Posterior vena cava (tissue), 2 donors: Measurements from ENCODE around the gene PCDHGA5. TPM values are rescaled to one million over a fixed set of nuclear protein-coding genes. Genes with fewer than 3 reads are reported as not detected.
"Not testable (repeated sequence)": the region's sequence is repeated elsewhere in the genome, so short reads cannot be mapped to it uniquely, and the experiment has no call there.

Experiments
- DNase-seq: peaks from one replicate; pipeline ENCODE4 v3.0.0-alpha.2; 2020; ENCODE audit warnings: low spot score
- intact Hi-C, 2 donors: fragments of 100-400 bp; cut with DNase I; formaldehyde crosslinking; loops; one replicate each; pipeline versions ENCODE4 v1.14.1 to v1.14.2; 2022 to 2023
- total RNA-seq, 2 donors: library from RNA; stranded (reverse); fragmentation: NEBNext Ultra II Directional; extraction: Animal tissue kit (Norgen Biotek cat#: 25700); gene quantifications; one replicate each; pipeline ENCODE4 v1.2.1, GENCODE V29; 2021
- donor health status: DM: yes; HTN: yes; CAD: no.
- donor health status: DM: yes; HTN: yes; CAD: no.

The PCDHGA5 gene
- total RNA-seq, 2 donors from 2014 or later, result 3.9 to 5.2 TPM

DNA sequence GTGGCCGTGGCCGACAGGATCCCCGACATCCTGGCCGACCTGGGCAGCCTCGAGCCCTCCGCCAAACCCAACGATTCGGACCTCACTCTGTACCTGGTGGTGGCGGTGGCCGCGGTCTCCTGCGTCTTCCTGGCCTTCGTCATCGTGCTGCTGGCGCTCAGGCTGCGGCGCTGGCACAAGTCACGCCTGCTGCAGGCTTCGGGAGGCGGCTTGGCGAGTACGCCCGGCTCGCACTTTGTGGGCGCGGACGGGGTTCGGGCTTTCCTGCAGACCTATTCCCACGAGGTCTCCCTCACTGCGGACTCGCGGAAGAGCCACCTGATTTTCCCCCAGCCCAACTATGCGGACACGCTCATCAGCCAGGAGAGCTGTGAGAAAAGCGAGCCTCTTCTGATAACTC lies 17.9 kb upstream of the PCDHGA5 start:
- DNase-seq, result peak; percentile 47
- intact Hi-C loops, result not testable (repeated sequence)

DNA sequence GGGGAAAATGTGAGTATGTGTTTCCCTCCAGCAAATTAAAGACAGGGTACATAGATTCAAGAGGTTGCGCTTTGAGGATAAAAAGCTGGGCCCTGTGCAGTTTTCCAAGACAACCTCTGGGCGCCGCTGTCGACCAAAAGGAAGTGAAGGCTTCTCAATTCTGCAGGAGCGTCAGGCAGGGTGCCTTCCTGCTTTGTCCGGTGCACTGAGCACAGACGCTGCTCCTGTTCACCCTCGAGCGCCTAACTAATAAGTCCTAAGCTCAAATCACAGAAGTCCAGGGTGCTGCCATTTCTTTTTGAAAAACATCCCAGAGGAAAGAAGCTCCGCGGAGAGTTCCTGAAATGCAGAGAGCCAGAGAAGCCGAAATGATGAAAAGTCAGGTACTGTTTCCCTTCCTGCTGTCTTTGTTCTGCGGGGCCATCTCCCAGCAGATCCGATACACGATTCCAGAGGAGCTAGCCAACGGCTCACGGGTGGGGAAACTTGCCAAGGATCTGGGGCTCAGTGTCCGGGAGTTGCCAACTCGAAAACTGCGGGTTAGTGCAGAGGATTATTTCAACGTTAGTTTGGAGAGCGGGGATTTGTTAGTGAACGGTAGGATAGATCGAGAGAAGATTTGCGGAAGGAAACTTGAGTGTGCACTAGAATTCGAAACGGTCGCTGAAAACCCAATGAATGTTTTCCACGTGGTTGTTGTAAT lies 13.9 kb upstream of the PCDHGA5 start, which contains the start of gene PCDHGB1:
TSS of gene PCDHGB1 (plus strand) at position 183 of the 703 bp plus-strand sequence. CDS start at position 345, 162 bp downstream.
- no peak for DNase-seq
- intact Hi-C loops, result no loop called here

DNA sequence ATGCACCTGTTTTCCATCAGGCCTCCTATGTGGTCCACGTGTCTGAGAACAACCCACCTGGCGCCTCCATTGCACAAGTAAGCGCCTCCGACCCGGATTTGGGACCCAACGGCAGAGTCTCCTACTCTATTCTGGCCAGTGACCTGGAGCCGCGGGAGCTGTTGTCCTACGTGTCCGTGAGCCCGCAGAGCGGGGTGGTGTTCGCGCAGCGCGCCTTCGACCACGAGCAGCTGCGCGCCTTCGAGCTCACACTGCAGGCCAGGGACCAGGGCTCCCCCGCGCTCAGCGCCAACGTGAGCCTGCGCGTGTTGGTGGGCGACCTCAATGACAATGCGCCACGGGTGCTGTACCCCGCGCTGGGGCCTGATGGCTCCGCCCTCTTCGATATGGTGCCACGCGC lies 12.4 kb upstream of the PCDHGA5 start:
- no peak for DNase-seq
- intact Hi-C loops, result no loop called here

GRCh38 chr5:141354900-141355469 lies 9.0 kb upstream of the PCDHGA5 start, which contains the start of gene PCDHGA4:
Gene PCDHGA4 (plus strand): TSS chr5:141355021. CDS start chr5:141355108, 87 bp downstream.
- no peak for DNase-seq
- intact Hi-C loops, result no loop called here

- intact Hi-C loops, result no loop called here
- DNase-seq, result no peak
These were observed 8.3 kb upstream of the PCDHGA5 start for GRCh38 chr5:141355641-141356040.

- intact Hi-C loops, result no loop called here
- DNase-seq, result no peak
These were observed 7.8 kb upstream of the PCDHGA5 start for GRCh38 chr5:141356133-141356532.

DNA sequence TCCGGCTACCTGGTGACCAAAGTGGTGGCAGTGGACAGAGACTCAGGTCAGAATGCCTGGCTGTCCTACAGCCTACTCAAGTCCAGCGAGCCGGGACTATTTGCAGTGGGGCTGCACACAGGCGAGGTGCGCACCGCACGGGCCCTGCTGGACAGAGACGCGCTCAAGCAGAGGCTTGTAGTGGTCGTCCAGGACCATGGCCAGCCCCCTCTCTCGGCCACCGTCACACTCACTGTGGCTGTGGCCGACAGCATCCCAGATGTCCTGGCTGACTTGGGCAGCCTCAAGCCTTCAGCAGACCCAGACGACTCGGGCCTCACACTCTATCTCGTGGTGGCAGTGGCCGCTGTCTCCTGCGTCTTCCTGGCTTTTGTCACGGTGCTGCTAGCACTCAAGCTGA lies 7.0 kb upstream of the PCDHGA5 start:
- DNase-seq, result no peak
- intact Hi-C loops, result no loop called here

GRCh38 chr5:141359790-141360426 lies 4.1 kb upstream of the PCDHGA5 start, which contains the start of gene PCDHGB2:
Gene PCDHGB2 (plus strand): TSS chr5:141359994. CDS start chr5:141360136, 142 bp downstream.
- no peak for DNase-seq

GRCh38 chr5:141360685-141361084 lies 3.3 kb upstream of the PCDHGA5 start:
- DNase-seq, result no peak
- intact Hi-C loops, result no loop called here

More at GRCh38 chr5:141359790-141360426, 4.1 kb upstream of the PCDHGA5 start, which contains the start of gene PCDHGB2:
- intact Hi-C loops, result no loop called here

GRCh38 chr5:141362719-141363118 lies 1.2 kb upstream of the PCDHGA5 start:
- intact Hi-C loops, result loop anchor here in 1 of 2 donors (2.0 kb wide), 1 partner anchor 26 kb away; no protein-coding TSS in a partner anchor
- DNase-seq, result no peak

- DNase-seq, result no peak
- intact Hi-C loops, result no loop called here
These were observed 2.3 kb downstream of the PCDHGA5 start for GRCh38 chr5:141366016-141366896.

DNA sequence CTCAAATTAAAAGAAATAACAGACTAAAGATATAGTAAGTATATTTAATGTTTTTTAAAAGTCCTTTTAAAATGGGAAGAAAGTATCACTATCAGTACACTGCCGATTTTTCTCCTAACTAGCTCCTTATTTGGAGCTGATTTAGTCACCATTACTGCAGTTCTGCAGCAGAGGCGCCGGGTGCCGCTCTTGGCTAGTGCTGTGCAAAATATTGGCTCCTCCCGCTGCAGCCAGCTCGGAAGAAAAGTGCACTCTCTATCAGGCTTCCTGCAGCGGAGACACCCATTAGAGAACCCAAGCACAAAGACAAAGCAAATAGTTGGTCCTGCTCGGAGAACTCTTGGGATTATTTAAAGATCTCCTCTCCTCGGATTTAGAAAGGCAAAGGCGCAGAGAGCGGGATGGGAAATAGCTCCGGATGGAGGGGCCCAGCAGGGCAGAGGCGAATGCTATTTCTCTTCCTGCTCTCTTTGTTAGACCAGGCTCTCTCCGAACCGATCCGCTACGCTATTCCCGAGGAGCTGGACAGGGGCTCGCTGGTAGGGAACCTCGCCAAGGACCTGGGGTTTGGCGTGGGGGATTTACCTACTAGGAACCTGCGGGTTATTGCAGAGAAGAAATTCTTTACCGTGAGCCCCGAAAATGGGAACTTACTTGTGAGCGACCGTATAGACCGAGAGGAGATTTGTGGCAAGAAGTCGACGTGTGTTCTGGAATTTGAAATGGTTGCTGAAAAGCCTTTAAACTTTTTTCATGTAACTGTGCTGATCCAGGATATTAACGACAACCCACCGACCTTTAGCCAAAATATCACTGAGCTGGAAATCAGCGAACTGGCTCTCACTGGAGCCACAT lies 6.3 kb downstream of the PCDHGA5 start, which contains the start of gene PCDHGB3:
TSS of gene PCDHGB3 (plus strand) at position 249 of the 855 bp plus-strand sequence. CDS start at position 402, 153 bp downstream.
- intact Hi-C loops, result no loop called here
- DNase-seq, result no peak

DNA sequence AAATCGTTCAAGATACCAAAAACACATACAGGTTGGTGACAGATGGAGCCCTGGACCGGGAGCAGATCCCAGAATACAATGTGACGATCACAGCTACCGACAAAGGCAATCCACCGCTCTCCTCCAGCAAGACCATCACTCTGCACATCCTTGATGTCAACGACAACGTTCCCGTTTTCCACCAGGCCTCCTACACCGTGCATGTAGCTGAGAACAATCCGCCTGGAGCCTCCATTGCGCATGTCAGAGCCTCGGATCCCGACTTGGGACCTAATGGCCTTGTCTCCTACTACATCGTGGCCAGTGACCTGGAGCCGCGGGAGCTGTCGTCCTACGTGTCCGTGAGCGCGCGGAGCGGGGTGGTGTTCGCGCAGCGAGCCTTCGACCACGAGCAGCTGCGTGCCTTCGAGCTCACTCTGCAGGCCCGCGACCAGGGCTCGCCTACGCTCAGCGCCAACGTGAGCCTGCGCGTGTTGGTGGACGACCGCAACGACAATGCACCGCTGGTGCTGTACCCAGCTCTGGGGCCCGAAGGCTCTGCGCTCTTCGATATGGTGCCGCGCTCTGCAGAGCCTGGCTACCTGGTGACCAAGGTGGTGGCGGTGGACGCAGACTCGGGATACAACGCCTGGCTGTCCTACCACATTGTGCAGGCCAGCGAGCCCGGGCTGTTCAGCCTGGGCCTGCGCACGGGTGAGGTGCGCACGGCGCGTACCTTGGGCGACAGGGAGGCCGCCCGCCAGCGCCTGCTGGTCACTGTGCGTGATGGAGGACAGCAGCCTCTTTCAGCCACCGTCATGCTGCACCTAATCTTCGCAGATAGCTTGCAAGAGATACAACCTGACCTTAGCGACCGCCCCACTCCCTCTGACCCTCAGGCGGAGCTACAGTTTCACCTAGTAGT lies 7.9 kb downstream of the PCDHGA5 start:
- no peak for DNase-seq
- intact Hi-C loops, result no loop called here

GRCh38 chr5:141373673-141374317 lies 9.8 kb downstream of the PCDHGA5 start, which contains the start of gene PCDHGA6:
Gene PCDHGA6 (plus strand): TSS chr5:141373891. CDS start chr5:141374084, 193 bp downstream.
- intact Hi-C loops, result no loop called here
- no peak for DNase-seq

DNA sequence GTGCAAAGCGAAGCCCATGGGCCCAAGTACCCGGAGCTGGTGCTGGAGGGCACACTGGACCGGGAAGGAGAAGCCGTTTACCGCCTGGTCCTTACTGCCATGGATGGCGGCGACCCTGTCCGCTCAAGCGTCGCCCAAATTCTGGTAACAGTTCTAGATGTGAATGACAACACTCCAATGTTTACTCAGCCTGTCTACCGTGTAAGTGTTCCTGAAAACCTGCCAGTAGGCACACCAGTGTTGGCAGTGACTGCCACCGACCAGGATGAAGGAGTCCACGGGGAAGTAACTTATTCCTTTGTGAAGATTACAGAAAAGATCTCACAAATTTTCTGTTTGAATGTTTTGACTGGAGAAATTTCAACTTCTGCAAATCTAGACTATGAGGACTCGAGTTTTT lies 10.7 kb downstream of the PCDHGA5 start:
- DNase-seq, result no peak
- intact Hi-C loops, result no loop called here

DNA sequence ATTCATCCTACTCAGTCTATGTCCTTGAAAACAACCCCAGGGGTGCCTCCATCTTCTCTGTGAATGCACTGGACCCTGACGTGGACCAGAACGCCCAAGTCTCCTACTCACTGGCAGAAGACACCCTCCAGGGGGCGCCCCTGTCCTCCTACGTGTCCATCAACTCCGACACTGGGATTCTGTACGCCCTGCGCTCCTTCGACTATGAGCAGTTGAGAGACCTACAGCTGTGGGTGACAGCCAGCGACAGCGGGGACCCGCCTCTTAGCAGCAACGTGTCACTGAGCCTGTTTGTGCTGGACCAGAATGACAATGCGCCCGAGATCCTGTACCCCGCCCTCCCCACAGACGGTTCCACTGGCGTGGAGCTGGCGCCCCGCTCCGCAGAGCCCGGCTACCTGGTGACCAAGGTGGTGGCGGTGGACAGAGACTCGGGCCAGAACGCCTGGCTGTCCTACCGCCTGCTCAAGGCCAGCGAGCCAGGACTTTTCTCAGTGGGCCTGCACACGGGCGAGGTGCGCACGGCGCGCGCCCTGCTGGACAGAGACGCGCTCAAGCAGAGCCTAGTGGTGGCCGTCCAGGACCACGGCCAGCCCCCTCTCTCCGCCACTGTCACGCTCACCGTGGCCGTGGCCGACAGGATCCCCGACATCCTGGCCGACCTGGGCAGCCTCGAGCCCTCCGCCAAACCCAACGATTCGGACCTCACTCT lies 11.6 kb downstream of the PCDHGA5 start:
- DNase-seq, result not testable (repeated sequence)

More for the DNA sequence above, 11.6 kb downstream of the PCDHGA5 start:
- intact Hi-C loops, result not testable (repeated sequence)
